Ovary (tissue), 3 donors: ENCODE measurements around the gene FAM180A.

Source experiments
- EP300 ChIP-seq: sonication (generic); formaldehyde crosslinking; IDR thresholded peaks from one replicate; pipeline ENCODE4 v1.6.1; 2017; ENCODE audit warnings: antibody characterized with exemption
- POLR2A ChIP-seq: fragments of 450-650 bp; IDR thresholded peaks from one replicate; pipeline ENCODE4 v1.6.1; 2017; ENCODE audit warnings: antibody characterized with exemption, mild to moderate bottlenecking, moderate library complexity
- TF ChIP-seq, protein P1 (sequence below), 3 donors: fragments of 450-650 bp in 2 of 3; fragments of 200-600 bp in 1 of 3; IDR thresholded peaks; one replicate each; pipeline versions ENCODE4 v1.5.1 to v1.8.0; 2016 to 2022; ENCODE audit warnings: antibody characterized with exemption in 3 of 3, mild to moderate bottlenecking in 1 of 3
- donor health status: DM: no; HTN: no; CAD: no.

DNA sequence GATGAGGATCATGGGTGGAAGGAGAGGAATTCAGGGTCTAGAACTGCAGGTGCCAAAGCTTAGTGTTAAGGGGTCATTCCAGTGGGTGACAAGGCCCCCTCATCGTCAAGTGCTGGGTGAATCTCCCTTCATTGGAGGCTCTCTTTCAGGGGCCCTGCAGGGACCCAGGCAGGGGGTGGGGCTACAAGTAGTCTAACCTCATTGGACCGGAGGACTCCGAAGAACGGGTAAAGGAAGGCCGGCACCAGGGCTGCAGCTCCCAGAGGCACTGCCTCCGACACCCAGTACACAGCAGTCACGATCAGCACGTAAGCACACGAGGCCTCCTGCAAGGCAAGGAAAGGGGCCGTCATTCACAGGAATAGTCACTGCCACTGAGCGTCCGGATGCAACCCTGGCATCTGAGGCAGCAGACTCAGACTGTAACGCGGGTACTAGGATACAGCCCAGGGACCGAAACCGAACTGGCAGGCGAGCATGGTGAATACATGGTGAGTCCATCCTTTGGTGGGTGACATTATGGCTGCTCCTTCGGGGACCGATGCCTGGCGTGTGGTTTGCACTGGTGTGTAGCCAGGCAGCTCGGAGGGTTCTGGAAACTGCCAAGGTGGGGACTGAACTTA, 27.3 kb downstream of the FAM180A start:
- TF ChIP-seq POLR2A (no peak), EP300 (no peak)
- TF ChIP-seq, protein P1, sequence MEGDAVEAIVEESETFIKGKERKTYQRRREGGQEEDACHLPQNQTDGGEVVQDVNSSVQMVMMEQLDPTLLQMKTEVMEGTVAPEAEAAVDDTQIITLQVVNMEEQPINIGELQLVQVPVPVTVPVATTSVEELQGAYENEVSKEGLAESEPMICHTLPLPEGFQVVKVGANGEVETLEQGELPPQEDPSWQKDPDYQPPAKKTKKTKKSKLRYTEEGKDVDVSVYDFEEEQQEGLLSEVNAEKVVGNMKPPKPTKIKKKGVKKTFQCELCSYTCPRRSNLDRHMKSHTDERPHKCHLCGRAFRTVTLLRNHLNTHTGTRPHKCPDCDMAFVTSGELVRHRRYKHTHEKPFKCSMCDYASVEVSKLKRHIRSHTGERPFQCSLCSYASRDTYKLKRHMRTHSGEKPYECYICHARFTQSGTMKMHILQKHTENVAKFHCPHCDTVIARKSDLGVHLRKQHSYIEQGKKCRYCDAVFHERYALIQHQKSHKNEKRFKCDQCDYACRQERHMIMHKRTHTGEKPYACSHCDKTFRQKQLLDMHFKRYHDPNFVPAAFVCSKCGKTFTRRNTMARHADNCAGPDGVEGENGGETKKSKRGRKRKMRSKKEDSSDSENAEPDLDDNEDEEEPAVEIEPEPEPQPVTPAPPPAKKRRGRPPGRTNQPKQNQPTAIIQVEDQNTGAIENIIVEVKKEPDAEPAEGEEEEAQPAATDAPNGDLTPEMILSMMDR (IDR thresholded peaks at IDR 0.05), result no peak
